GM10248 (cell line): ENCODE measurements around the gene TECPR2.

Experiments
- CTCF ChIA-PET: fragments of 300-600 bp; sonication (Branson Sonifier 250); formaldehyde crosslinking; extraction: SDS; loops from one replicate; lab custom pipeline; 2021; ENCODE audit warnings: antibody characterized with exemption; lab: Yijun Ruan, JAX
- POLR2A ChIA-PET: fragments of 350-650 bp; sonication (Branson Sonifier 250); formaldehyde crosslinking; extraction: SDS; loops from one replicate; lab custom pipeline; 2020; ENCODE audit warnings: antibody characterized with exemption; lab: Yijun Ruan, JAX
- DNase-seq: peaks from one replicate; pipeline ENCODE4 v3.0.0; 2012; ENCODE audit errors: extremely low spot score
- TF ChIP-seq, protein P1 (sequence below): IDR thresholded peaks from 2 replicates; pipeline ENCODE4 v1.5.1; 2012; ENCODE audit warnings: mild to moderate bottlenecking, low read depth; ENCODE audit errors: extremely low read depth, missing control alignments, control extremely low read depth

TECPR2 gene

DNA sequence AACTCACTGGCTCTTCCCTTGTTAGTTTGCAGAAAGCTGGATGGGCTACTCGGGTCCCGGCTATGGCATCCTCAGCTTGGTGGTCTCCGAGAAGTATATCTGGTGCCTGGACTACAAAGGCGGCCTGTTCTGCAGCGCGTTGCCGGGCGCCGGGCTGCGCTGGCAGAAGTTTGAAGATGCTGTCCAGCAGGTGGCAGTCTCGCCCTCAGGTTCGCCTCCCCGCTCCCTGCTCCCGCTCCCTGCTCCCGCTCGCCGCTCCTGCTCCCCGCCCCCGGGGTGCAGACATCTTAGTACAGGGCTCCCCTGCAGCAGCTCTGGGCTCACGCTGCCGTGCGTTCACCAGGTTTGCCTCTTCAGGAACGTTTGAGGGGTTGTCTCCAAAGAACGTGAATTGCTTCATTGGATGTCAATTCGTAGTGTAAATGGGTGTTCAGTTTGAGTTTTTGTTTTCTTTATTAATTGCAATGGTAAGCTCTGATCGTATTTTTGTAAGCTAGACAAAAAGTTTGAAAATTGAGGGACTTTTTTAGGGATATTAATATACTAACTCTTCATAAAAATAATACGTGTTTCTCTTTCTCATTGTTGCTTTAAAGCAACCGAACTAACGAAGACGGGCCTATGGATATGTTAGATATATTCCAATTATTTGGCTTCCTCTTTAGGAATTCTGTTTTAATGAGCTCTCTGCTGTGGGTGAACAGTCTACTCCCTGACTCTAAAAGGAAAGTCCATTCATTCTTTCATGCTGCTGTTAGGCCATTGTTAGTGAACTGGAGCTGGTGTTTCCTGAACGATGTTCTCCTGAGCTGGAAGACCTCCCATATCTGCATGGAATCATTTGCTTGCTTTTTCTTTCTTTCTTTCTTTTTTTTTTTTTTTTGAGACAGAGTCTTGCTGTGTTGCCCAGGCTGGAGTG is 75.5 kb downstream of the TECPR2 start:
- peak; percentile 85 for DNase-seq
- POLR2A ChIA-PET = interaction anchor here (0.6 kb wide), 1 partner anchor 1691 kb away, joined by 3 read pairs; no protein-coding TSS in a partner anchor
- TF ChIP-seq, protein P1, sequence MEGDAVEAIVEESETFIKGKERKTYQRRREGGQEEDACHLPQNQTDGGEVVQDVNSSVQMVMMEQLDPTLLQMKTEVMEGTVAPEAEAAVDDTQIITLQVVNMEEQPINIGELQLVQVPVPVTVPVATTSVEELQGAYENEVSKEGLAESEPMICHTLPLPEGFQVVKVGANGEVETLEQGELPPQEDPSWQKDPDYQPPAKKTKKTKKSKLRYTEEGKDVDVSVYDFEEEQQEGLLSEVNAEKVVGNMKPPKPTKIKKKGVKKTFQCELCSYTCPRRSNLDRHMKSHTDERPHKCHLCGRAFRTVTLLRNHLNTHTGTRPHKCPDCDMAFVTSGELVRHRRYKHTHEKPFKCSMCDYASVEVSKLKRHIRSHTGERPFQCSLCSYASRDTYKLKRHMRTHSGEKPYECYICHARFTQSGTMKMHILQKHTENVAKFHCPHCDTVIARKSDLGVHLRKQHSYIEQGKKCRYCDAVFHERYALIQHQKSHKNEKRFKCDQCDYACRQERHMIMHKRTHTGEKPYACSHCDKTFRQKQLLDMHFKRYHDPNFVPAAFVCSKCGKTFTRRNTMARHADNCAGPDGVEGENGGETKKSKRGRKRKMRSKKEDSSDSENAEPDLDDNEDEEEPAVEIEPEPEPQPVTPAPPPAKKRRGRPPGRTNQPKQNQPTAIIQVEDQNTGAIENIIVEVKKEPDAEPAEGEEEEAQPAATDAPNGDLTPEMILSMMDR = peak; percentile 78

GRCh38 chr14:102439556-102439955 is 76.8 kb downstream of the TECPR2 start:
- DNase-seq = no peak
- ChIA-PET POLR2A (interaction anchor here (0.5 kb wide), 1 partner anchor 370 kb away, joined by 5 read pairs; no protein-coding TSS in a partner anchor), CTCF (interaction anchor here (1.0 to 4.1 kb wide), 8 partner anchors 10 to 80 kb away, joined by 3 to 39 read pairs (median 6); no protein-coding TSS in a partner anchor)
- TF ChIP-seq, protein P1 = no peak

More for the DNA sequence above, 75.5 kb downstream of the TECPR2 start:
- CTCF ChIA-PET = interaction anchor here (0.8 to 4.1 kb wide), 27 partner anchors 8 to 334 kb away, joined by 3 to 39 read pairs (median 4); partner anchors contain the start of gene ANKRD9

GRCh38 chr14:102440392-102440791 is 77.7 kb downstream of the TECPR2 start:
- POLR2A ChIA-PET = interaction anchor here (0.5 kb wide), 1 partner anchor 10 kb away, joined by 7 read pairs; no protein-coding TSS in a partner anchor
- TF ChIP-seq, protein P1 = no peak
- DNase-seq = no peak
- CTCF ChIA-PET = interaction anchor here (1.0 to 2.3 kb wide), 3 partner anchors 20 to 78 kb away, joined by 3 to 7 read pairs (median 6); no protein-coding TSS in a partner anchor

GRCh38 chr14:102442241-102443211 is 79.8 kb downstream of the TECPR2 start:
- DNase-seq = no peak
- CTCF ChIA-PET = interaction anchor here (1.2 to 2.3 kb wide), 4 partner anchors 8 to 83 kb away, joined by 3 to 7 read pairs (median 4); no protein-coding TSS in a partner anchor
- TF ChIP-seq, protein P1 = no peak
- POLR2A ChIA-PET = no interaction called here

GRCh38 chr14:102445066-102445465 is 82.3 kb downstream of the TECPR2 start:
- ChIA-PET CTCF (no interaction called here), POLR2A (no interaction called here)
- TF ChIP-seq, protein P1 = no peak
- DNase-seq = no peak
